Choroid plexus epithelial cell (primary cell): Measurements from ENCODE around the gene FRMD4A.
"Not testable (repeated sequence)": the region's sequence is repeated elsewhere in the genome, so short reads cannot be mapped to it uniquely, and the experiment has no call there.

Experiments
- DNase-seq: peaks from one replicate; pipeline ENCODE4 v3.0.0-alpha.2; 2010; ENCODE audit warnings: low read depth
- H3K4me3 ChIP-seq: 2 replicates; pipeline ENCODE4 v1.5.1; 2011; ENCODE audit warnings: low read depth, mild to moderate bottlenecking, control low read depth, low read length, moderate library complexity
- CTCF ChIP-seq: conservative IDR thresholded peaks from 2 replicates; pipeline ENCODE4 v1.5.1; 2011; ENCODE audit warnings: low read depth, mild to moderate bottlenecking, control low read depth, inconsistent platforms, low read length, moderate library complexity

Gene FRMD4A

GRCh38 chr10:14068601-14069250, 262.0 kb downstream of the FRMD4A start:
- DNase-seq = no peak
- no peak for TF ChIP-seq CTCF
- no peak overlapping the region for H3K4me3 ChIP-seq

GRCh38 chr10:14067638-14068037, 263.1 kb downstream of the FRMD4A start:
- DNase-seq, H3K4me3 ChIP-seq: not testable (repeated sequence)

GRCh38 chr10:14066106-14066505, 264.6 kb downstream of the FRMD4A start:
- no peak overlapping the region for H3K4me3 ChIP-seq
- no peak for TF ChIP-seq CTCF

GRCh38 chr10:14063531-14064285, 267.0 kb downstream of the FRMD4A start:
- no peak for TF ChIP-seq CTCF
- H3K4me3 ChIP-seq = no peak overlapping the region
- DNase-seq = peak; percentile 89

More at GRCh38 chr10:14066106-14066505, 264.6 kb downstream of the FRMD4A start:
- no peak for DNase-seq

GRCh38 chr10:14062528-14063260, 268.0 kb downstream of the FRMD4A start:
- DNase-seq = no peak
- H3K4me3 ChIP-seq = no peak overlapping the region
- TF ChIP-seq CTCF = no peak

- H3K4me3 ChIP-seq = no peak overlapping the region
- no peak for DNase-seq
- no peak for TF ChIP-seq CTCF
Observed at GRCh38 chr10:14060320-14061070, 270.2 kb downstream of the FRMD4A start.
